Measurements from ENCODE around the gene HCST.

The HCST gene

DNA sequence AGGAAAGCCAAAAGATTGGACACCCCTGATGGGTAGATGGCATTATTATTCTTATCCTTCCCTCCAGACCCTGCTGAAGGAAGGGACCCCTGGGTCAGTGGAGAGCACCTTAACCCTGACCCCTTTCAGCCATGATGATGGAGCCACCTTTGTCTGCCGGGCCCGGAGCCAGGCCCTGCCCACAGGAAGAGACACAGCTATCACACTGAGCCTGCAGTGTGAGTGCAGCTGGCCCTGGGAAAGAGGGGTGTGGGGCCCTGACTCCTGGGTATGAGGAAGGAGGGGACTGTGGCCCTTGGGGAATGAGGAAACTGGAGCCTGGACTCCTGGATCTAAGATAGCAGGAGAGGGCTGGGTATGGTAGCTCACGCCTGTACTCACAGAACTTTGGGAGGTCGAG is 42.9 kb upstream of the HCST start:
- H4K12ac ChIP-seq (ENCODE audit: low read depth, low read length), result no peak overlapping the region
- H3K36me3 ChIP-seq (ENCODE audit: control insufficient read depth in 1 of 2, insufficient read depth in 2 of 2, low read length in 2 of 2), result no peaks in the 10 kb centered on the region
- DNase-seq, result no peak
- H3K18ac ChIP-seq (ENCODE audit: low read length), result no peak overlapping the region
- H2BK120ac ChIP-seq (ENCODE audit: insufficient read depth, low read length, poor library complexity), result no peak overlapping the region
- H3K27me3 ChIP-seq (ENCODE audit: insufficient read depth, low read length), result peaks cover 47% of the 10 kb centered on the region
- H3K9ac ChIP-seq (ENCODE audit: low read length), result no peak overlapping the region
- H3K4ac ChIP-seq (ENCODE audit: low read depth, low read length), result no peak overlapping the region
- peaks cover 5% of the 10 kb centered on the region for H3K9me3 ChIP-seq (ENCODE audit: insufficient read depth, low read depth, low read length)
- H2AK5ac ChIP-seq (ENCODE audit: low read length), result no peak overlapping the region
- H2BK12ac ChIP-seq (ENCODE audit: low read length), result no peak overlapping the region
- H3K4me3 ChIP-seq (ENCODE audit: low read depth, low read length), result no peak overlapping the region
- H3K79me2 ChIP-seq (ENCODE audit: control insufficient read depth, insufficient read depth, low read length, poor library complexity), result no peaks in the 10 kb centered on the region
- no peaks in the 10 kb centered on the region for H3K79me1 ChIP-seq (ENCODE audit: low read length)
- no peak overlapping the region for H3K4me2 ChIP-seq (ENCODE audit: low read length)
- H3K23ac ChIP-seq (ENCODE audit: low read length), result no peak overlapping the region
- H2BK5ac ChIP-seq (ENCODE audit: low read depth, low read length, poor library complexity), result no peak overlapping the region
- WGBS (ENCODE audit: extremely low coverage, insufficient coverage, insufficient read length), result no CpG with 5 or more reads among the region's 4 CpGs
- peaks cover 6 to 9% of the 10 kb centered on the region in 2 experiments for H3K4me1 ChIP-seq (ENCODE audit: control insufficient read depth in 1 of 2, insufficient read depth in 2 of 2, low read length in 2 of 2)
- no peak overlapping the region for H3K27ac ChIP-seq (ENCODE audit: low read depth, low read length)
- H4K91ac ChIP-seq (ENCODE audit: low read depth, low read length), result no peak overlapping the region
- no peak overlapping the region for H2AFZ ChIP-seq (ENCODE audit: insufficient read depth, low read length, poor library complexity)
- H3K14ac ChIP-seq (ENCODE audit: low read length), result no peak overlapping the region
- no peak overlapping the region for H4K8ac ChIP-seq (ENCODE audit: low read depth, low read length)

DNA sequence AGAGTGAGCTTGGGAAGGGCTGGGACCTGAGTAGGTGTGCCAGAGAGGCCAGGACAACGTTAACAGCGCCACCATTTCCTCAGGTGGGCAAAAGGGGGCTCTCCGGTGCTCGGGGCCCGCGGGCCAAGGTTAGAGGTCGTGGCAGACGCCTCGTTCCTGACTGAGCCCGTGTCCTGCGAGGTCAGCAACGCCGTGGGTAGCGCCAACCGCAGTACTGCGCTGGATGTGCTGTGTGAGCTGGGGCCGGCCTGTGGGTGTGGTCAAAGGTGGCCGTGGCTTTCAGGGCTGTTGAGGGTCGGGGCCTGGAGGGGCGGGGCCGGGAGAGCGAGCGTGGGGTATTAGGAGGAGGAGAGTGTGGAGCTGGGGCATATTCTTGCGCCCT is 41.9 kb upstream of the HCST start:
- H2BK5ac ChIP-seq (ENCODE audit: low read depth, low read length, poor library complexity), result no peak overlapping the region
- H3K14ac ChIP-seq (ENCODE audit: low read length), result no peak overlapping the region
- H3K23ac ChIP-seq (ENCODE audit: low read length), result no peak overlapping the region
- no peak overlapping the region for H2BK120ac ChIP-seq (ENCODE audit: insufficient read depth, low read length, poor library complexity)
- H3K9me3 ChIP-seq (ENCODE audit: insufficient read depth, low read depth, low read length), result peaks cover 5% of the 10 kb centered on the region
- DNase-seq, result no peak
- no peak overlapping the region for H2AFZ ChIP-seq (ENCODE audit: insufficient read depth, low read length, poor library complexity)
- H3K18ac ChIP-seq (ENCODE audit: low read length), result no peak overlapping the region
- H3K9ac ChIP-seq (ENCODE audit: low read length), result no peak overlapping the region
- peak overlapping the region; percentile 70 for H3K4me2 ChIP-seq (ENCODE audit: low read length)
- H3K4me1 ChIP-seq (ENCODE audit: control insufficient read depth in 1 of 2, insufficient read depth in 2 of 2, low read length in 2 of 2), result peaks cover 6 to 9% of the 10 kb centered on the region in 2 experiments
- no peak overlapping the region for H4K91ac ChIP-seq (ENCODE audit: low read depth, low read length)
- no peak overlapping the region for H4K12ac ChIP-seq (ENCODE audit: low read depth, low read length)
- no peak overlapping the region for H4K8ac ChIP-seq (ENCODE audit: low read depth, low read length)
- no peak overlapping the region for H2AK5ac ChIP-seq (ENCODE audit: low read length)
- no peaks in the 10 kb centered on the region for H3K36me3 ChIP-seq (ENCODE audit: control insufficient read depth in 1 of 2, insufficient read depth in 2 of 2, low read length in 2 of 2)
- no peaks in the 10 kb centered on the region for H3K79me1 ChIP-seq (ENCODE audit: low read length)
- no peak overlapping the region for H3K27ac ChIP-seq (ENCODE audit: low read depth, low read length)
- H3K27me3 ChIP-seq (ENCODE audit: insufficient read depth, low read length), result peaks cover 40% of the 10 kb centered on the region
- no peak overlapping the region for H2BK12ac ChIP-seq (ENCODE audit: low read length)
- no peak overlapping the region for H3K4ac ChIP-seq (ENCODE audit: low read depth, low read length)
- H3K4me3 ChIP-seq (ENCODE audit: low read depth, low read length), result peak overlapping the region; percentile 26
- no peaks in the 10 kb centered on the region for H3K79me2 ChIP-seq (ENCODE audit: control insufficient read depth, insufficient read depth, low read length, poor library complexity)
- WGBS (ENCODE audit: extremely low coverage, insufficient coverage, insufficient read length), result no CpG with 5 or more reads among the region's 24 CpGs

DNA sequence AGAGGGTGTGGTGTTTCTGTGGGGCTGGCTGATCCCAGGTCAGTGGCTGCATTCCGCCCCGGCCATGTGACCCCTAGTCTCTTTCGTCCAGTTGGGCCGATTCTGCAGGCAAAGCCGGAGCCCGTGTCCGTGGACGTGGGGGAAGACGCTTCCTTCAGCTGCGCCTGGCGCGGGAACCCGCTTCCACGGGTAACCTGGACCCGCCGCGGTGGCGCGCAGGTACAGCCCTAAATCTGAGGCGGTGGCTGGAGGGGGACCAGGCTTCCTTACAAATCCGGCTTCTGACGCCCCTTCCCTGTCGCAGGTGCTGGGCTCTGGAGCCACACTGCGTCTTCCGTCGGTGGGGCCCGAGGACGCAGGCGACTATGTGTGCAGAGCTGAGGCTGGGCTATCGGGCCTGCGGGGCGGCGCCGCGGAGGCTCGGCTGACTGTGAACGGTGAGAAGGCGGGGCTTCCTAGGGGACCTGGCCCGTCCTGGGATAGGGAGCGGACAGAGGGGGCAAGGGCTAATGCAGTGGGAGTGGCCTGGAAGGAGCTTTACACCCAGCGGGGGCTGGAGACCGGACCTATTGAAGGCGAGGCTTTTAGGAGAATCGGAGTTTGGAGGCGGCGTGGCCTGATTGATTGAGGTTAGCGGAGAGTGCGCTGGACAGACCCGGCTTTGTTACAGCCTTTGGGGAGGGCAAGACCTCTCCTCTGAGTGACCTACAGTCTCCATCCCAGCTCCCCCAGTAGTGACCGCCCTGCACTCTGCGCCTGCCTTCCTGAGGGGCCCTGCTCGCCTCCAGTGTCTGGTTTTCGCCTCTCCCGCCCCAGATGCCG is 41.3 kb upstream of the HCST start:
- Histone ChIP-seq H4K12ac (ENCODE audit: low read depth, low read length) (no peak overlapping the region), H2AFZ (ENCODE audit: insufficient read depth, low read length, poor library complexity) (no peak overlapping the region), H3K79me1 (ENCODE audit: low read length) (no peaks in the 10 kb centered on the region), H4K8ac (ENCODE audit: low read depth, low read length) (no peak overlapping the region), H3K27ac (ENCODE audit: low read depth, low read length) (no peak overlapping the region), H3K4ac (ENCODE audit: low read depth, low read length) (no peak overlapping the region), H3K9me3 (ENCODE audit: insufficient read depth, low read depth, low read length) (peaks cover 5% of the 10 kb centered on the region), H2BK12ac (ENCODE audit: low read length) (no peak overlapping the region), H3K4me2 (ENCODE audit: low read length) (peak overlapping the region; percentile 70), H3K36me3 (ENCODE audit: control insufficient read depth in 1 of 2, insufficient read depth in 2 of 2, low read length in 2 of 2) (no peaks in the 10 kb centered on the region), H3K4me1 (ENCODE audit: control insufficient read depth in 1 of 2, insufficient read depth in 2 of 2, low read length in 2 of 2) (peaks cover 5 to 9% of the 10 kb centered on the region in 2 experiments), H3K9ac (ENCODE audit: low read length) (no peak overlapping the region), H2BK120ac (ENCODE audit: insufficient read depth, low read length, poor library complexity) (no peak overlapping the region), H3K18ac (ENCODE audit: low read length) (no peak overlapping the region), H3K4me3 (ENCODE audit: low read depth, low read length) (peak overlapping the region; percentile 26), H4K91ac (ENCODE audit: low read depth, low read length) (no peak overlapping the region), H2AK5ac (ENCODE audit: low read length) (no peak overlapping the region), H2BK5ac (ENCODE audit: low read depth, low read length, poor library complexity) (no peak overlapping the region), H3K27me3 (ENCODE audit: insufficient read depth, low read length) (peaks cover 34% of the 10 kb centered on the region), H3K79me2 (ENCODE audit: control insufficient read depth, insufficient read depth, low read length, poor library complexity) (no peaks in the 10 kb centered on the region), H3K14ac (ENCODE audit: low read length) (no peak overlapping the region), H3K23ac (ENCODE audit: low read length) (no peak overlapping the region)
- no CpG with 5 or more reads among the region's 55 CpGs for WGBS (ENCODE audit: extremely low coverage, insufficient coverage, insufficient read length)
- DNase-seq, result peak in 1 of 2 donors; percentile 35

DNA sequence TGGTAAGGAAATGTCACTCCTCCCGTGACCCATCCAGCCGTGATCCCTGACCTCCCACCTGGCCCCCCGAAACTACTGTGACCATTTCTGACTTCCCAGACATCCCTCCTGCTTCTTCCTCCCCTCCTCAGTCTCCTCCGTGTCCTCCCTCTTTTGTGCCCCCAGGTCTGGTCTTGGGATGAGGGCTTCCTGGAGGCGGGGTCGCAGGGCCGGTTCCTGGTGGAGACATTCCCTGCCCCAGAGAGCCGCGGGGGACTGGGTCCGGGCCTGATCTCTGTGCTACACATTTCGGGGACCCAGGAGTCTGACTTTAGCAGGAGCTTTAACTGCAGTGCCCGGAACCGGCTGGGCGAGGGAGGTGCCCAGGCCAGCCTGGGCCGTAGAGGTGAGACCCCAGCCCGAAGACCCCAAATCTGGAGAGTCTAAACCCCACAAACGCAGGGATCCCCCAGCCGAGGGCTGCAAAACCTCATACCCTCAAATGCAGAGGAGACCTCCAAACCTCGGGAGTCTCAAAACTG is 40.6 kb upstream of the HCST start:
- Histone ChIP-seq H3K4ac (ENCODE audit: low read depth, low read length) (no peak overlapping the region), H2AK5ac (ENCODE audit: low read length) (no peak overlapping the region), H3K9me3 (ENCODE audit: insufficient read depth, low read depth, low read length) (peaks cover 5% of the 10 kb centered on the region), H4K8ac (ENCODE audit: low read depth, low read length) (no peak overlapping the region), H3K23ac (ENCODE audit: low read length) (no peak overlapping the region), H3K27me3 (ENCODE audit: insufficient read depth, low read length) (peaks cover 27% of the 10 kb centered on the region), H3K27ac (ENCODE audit: low read depth, low read length) (no peak overlapping the region), H2AFZ (ENCODE audit: insufficient read depth, low read length, poor library complexity) (no peak overlapping the region), H3K4me3 (ENCODE audit: low read depth, low read length) (no peak overlapping the region), H3K79me1 (ENCODE audit: low read length) (no peaks in the 10 kb centered on the region), H2BK120ac (ENCODE audit: insufficient read depth, low read length, poor library complexity) (no peak overlapping the region), H3K36me3 (ENCODE audit: control insufficient read depth in 1 of 2, insufficient read depth in 2 of 2, low read length in 2 of 2) (no peaks in the 10 kb centered on the region), H3K9ac (ENCODE audit: low read length) (no peak overlapping the region), H2BK5ac (ENCODE audit: low read depth, low read length, poor library complexity) (no peak overlapping the region), H4K12ac (ENCODE audit: low read depth, low read length) (no peak overlapping the region), H3K4me1 (ENCODE audit: control insufficient read depth in 1 of 2, insufficient read depth in 2 of 2, low read length in 2 of 2) (peaks cover 4 to 9% of the 10 kb centered on the region in 2 experiments), H3K14ac (ENCODE audit: low read length) (no peak overlapping the region), H2BK12ac (ENCODE audit: low read length) (no peak overlapping the region), H3K18ac (ENCODE audit: low read length) (no peak overlapping the region), H4K91ac (ENCODE audit: low read depth, low read length) (no peak overlapping the region), H3K79me2 (ENCODE audit: control insufficient read depth, insufficient read depth, low read length, poor library complexity) (no peaks in the 10 kb centered on the region), H3K4me2 (ENCODE audit: low read length) (peak overlapping the region; percentile 70)
- WGBS (ENCODE audit: extremely low coverage, insufficient coverage, insufficient read length), result no CpG with 5 or more reads among the region's 19 CpGs
- no peak for DNase-seq
